ENCODE results near the gene GRAMD1A.
"Not testable (repeated sequence)": the region's sequence is repeated elsewhere in the genome, so short reads cannot be mapped to it uniquely, and the experiment has no call there.

GRAMD1A gene

DNA sequence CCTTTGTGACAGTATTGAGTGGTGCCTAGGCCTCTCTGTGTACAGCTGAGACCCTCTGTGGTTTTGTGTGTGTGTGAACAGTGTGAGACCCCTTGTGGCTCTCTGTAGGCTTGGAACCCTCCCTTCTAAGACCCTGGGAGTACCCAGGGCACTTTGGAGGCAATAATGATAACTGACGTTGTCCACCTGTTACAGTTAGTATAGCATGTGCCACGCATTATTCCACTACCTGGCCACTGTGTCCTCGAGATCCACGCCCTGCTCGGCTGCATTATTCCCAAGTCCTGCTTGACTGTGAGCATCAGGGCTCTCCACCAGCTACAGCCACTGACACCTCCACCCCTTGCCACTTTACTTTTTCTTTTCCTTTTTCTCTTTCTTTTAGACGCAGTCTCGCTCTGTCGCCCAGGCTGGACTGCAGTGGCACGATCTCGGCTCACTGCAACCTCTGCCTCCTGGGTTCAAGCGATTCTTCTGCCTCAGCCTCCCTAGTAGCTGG is 2.0 kb downstream of the GRAMD1A start:
- TF ChIP-seq, protein P1, sequence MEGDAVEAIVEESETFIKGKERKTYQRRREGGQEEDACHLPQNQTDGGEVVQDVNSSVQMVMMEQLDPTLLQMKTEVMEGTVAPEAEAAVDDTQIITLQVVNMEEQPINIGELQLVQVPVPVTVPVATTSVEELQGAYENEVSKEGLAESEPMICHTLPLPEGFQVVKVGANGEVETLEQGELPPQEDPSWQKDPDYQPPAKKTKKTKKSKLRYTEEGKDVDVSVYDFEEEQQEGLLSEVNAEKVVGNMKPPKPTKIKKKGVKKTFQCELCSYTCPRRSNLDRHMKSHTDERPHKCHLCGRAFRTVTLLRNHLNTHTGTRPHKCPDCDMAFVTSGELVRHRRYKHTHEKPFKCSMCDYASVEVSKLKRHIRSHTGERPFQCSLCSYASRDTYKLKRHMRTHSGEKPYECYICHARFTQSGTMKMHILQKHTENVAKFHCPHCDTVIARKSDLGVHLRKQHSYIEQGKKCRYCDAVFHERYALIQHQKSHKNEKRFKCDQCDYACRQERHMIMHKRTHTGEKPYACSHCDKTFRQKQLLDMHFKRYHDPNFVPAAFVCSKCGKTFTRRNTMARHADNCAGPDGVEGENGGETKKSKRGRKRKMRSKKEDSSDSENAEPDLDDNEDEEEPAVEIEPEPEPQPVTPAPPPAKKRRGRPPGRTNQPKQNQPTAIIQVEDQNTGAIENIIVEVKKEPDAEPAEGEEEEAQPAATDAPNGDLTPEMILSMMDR (IDR thresholded peaks at IDR 0.05) = no peak
- H3K27ac ChIP-seq = no peak overlapping the region

DNA sequence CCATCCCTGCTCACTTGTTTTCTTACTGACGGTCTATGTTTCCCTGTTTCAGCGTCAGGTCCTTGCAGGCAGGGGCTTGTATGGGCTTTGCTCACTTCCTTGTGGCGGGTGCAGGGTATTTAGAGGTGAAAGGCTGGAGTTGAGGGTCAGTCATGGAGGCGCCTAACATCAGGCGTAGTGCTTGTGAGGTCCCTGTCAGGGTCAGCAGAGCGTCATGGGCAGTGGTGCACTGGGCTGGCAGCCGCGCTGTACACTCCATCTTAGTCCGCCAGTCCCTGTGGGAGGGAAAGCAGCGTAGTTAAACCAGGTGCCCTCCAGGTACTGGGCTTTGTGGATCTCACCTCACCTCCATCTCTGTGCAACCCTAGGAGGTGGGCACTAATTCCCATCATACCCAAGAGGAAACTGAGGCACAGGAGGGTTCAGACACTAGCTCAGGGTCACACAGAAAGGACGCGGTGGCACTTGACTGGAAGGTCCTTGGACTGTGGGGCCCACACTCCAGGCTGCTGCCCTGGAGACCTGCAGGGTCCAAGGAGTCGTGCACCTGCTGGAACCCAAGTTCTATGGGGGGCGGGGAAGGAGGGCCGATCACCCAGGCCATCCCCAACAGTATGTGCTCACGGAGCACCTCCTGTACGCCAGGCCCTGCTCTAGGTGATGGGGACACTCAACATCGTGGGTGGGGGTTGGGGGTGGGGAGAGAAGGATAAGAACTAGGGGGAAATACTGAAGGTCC is 4.6 kb downstream of the GRAMD1A start:
- H3K27ac ChIP-seq = no peak overlapping the region
- TF ChIP-seq, protein P1 (IDR thresholded peaks at IDR 0.05) = no peak
- no peak for TF ChIP-seq ZFX (IDR thresholded peaks at IDR 0.05; ENCODE audit: borderline replicate concordance)

DNA sequence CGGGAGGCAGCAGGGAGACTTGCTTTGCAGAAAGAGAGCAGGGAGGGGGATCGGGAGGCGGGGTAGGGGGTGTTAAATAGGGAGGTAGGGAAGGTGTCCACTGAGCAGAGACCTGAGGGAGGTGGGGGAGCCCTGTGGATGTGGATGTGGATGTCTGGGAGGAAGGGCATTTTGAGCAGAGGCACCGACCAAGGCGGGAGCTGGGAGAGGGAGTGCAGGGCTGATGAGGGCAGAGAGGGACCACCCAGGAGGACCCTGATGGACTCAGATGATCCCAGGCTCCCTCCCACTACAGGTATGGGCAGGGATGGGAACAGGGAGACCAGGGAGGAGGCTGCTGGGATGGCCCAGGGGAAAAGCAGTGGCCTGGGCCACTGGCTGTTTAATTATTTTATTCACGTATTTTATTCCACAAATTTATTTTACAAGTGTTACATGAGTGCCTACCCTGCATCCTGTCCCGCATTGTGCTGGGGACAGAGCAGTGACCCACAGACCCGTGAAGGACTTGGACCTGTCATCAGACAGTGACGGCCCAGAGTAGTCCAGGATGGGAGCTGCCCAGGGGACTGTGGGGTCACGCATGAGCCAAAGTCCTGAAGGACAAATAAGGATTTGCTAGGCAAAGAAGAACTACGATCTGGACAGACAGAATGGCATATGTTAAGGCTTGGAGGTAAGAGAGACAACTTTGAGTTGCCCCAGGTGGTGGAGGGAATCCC is 5.3 kb downstream of the GRAMD1A start:
- no peak for TF ChIP-seq ZFX (IDR thresholded peaks at IDR 0.05; ENCODE audit: borderline replicate concordance)
- TF ChIP-seq, protein P1 (IDR thresholded peaks at IDR 0.05) = no peak
- H3K27ac ChIP-seq = no peak overlapping the region

DNA sequence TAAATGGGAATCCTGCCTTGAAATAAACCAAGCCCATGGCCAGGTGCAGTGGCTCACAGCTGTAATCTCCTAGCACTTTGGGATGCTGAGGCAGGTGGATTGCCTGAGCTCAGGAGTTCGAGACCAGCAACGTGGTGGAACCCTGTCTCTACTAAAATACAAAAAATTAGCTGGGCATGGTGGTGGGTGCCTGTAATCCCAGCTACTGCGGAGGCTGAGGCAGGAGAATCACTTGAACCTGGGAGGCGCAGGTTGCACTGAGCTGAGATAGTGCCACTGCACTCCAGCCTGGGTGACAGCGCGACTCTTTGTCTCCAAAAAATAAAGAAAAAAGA is 5.9 kb downstream of the GRAMD1A start:
- H3K27ac ChIP-seq = peak overlapping the region; percentile 31

DNA sequence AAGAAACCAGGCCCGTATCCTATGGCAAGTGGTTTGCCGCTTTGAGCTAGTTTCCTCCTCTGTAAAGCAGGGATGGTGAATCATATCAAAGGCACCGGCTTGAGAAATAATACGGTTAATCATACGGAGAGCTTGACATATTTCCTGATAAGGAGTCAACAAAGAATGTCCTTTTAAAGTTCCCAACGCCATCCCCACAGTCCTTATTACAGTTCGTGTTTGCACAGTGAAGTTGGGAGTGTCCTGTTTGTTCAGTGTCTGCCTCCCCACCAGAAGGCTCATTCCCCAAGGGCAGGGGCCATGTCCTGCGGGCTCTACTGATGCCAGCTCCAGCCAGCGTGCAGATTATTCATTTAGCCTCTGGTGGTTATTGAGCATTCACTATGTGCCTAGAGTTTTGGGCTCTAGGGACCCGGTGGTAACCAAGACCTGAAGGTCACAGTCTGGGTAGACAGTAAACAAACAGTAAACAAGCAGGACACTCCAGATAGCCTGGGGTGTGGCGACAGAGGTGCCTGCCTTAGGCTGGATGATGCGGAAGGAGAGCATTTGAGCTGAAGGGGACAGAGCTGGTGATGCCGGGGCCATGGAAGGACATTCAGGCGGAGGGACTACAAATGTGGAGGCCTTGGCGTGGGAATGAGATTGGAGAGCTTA is 6.3 kb downstream of the GRAMD1A start:
- H3K27ac ChIP-seq = peak overlapping the region; percentile 31

DNA sequence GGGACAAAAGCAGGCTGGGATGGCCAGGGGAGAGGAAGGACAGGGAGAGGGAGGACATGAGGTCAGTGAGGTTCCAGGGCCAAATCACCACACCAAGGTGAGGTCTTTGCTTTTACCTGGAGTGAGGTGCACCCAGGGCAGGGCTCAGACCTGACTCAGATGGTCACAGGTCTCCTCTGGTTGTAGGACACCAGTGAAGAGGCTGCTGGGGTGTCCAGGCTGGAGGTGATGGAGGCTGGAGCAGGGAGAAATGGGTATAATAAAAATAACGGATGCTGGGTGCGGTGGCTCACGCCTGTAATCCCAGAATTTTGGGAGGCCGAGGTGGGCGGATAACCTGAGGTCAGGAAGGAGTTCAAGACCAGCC is 6.9 kb downstream of the GRAMD1A start:
- peak overlapping the region; percentile 31 for H3K27ac ChIP-seq
- TF ChIP-seq ZFX (IDR thresholded peaks at IDR 0.05; ENCODE audit: borderline replicate concordance) = no peak
- TF ChIP-seq, protein P1 (IDR thresholded peaks at IDR 0.05) = no peak

More for the DNA sequence above, 6.3 kb downstream of the GRAMD1A start:
- TF ChIP-seq, protein P1 (IDR thresholded peaks at IDR 0.05) = no peak
- TF ChIP-seq ZFX (IDR thresholded peaks at IDR 0.05; ENCODE audit: borderline replicate concordance) = no peak

DNA sequence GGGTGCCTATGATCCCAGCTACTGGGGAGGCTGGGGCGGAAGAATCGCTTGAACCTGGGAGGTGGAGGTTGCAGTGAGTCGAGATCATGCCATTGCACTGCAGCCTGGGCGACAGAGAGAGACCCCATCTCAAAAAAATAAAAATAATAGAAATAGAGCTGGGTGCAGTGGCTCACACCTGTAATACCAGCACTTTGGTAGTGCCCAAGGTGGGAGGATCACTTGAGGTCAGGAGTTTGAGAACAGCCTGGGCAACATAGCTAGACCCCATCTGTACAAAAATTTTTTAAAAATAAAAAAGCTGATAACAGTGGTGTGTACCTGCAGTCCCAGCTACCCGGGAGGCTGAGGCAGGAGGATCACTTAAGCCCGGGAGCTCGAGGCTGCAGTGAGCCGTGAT is 7.3 kb downstream of the GRAMD1A start:
- H3K27ac ChIP-seq = not testable (repeated sequence)

DNA sequence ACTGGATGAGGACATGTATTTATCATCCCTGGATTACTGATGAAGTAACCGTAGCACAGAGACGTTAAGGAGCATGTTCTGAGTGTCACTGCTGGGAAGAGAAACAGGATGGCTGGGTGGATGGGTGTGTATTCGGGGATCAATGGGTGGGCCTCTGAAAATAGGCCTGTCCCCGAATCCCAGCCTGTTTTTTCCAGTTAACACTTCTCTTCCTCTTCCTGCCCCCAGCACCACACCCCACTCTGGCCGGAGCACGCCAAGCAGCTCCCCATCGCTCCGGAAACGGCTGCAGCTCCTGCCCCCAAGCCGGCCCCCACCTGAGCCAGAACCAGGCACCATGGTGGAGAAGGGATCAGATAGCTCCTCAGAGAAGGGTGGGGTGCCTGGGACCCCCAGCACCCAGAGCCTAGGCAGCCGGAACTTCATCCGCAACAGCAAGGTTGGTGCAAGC is 8.8 kb downstream of the GRAMD1A start:
- TF ChIP-seq ZFX (IDR thresholded peaks at IDR 0.05; ENCODE audit: borderline replicate concordance) = no peak
- TF ChIP-seq, protein P1 (IDR thresholded peaks at IDR 0.05) = no peak
- H3K27ac ChIP-seq = no peak overlapping the region

Data from 22Rv1 (cell line).